GM12891 (cell line): ENCODE data around the gene RERE.
"Not testable (repeated sequence)": the region's sequence is repeated elsewhere in the genome, so short reads cannot be mapped to it uniquely, and the experiment has no call there.

Experiments
- DNase-seq: peaks from one replicate; pipeline ENCODE4 v3.0.0; 2011; ENCODE audit warnings: low spot score; ENCODE audit not compliant: insufficient read length
- FAIRE-seq: peaks from 2 replicates; lab custom pipeline; 2011; peaks lifted over from hg19 to GRCh38; lab: Jason Lieb, UNC
- PAX5 ChIP-seq: IDR thresholded peaks from 2 replicates; pipeline ENCODE4 v1.6.1; 2011; ENCODE audit warnings: low read length, moderate library complexity, mild to moderate bottlenecking; ENCODE audit not compliant: insufficient read depth, severe bottlenecking
- POLR2A ChIP-seq: IDR thresholded peaks from 2 replicates; pipeline ENCODE4 v1.6.1; 2011; ENCODE audit warnings: low read depth, low read length, control low read depth
- POLR2AphosphoS5 ChIP-seq: IDR thresholded peaks from 2 replicates; pipeline ENCODE4 v1.6.1; 2011; ENCODE audit warnings: low read depth, low read length, control low read depth
- POU2F2 ChIP-seq: IDR thresholded peaks from 2 replicates; pipeline ENCODE4 v1.6.1; 2011; ENCODE audit warnings: low read depth, mild to moderate bottlenecking, control low read depth, low read length, moderate library complexity
- SPI1 ChIP-seq: IDR thresholded peaks from 2 replicates; pipeline ENCODE4 v1.6.1; 2011; ENCODE audit warnings: low read depth, low read length, control low read depth
- TAF1 ChIP-seq: IDR thresholded peaks from 2 replicates; pipeline ENCODE4 v1.6.1; 2011; ENCODE audit warnings: low read depth, low read length, control low read depth

Gene RERE

DNA sequence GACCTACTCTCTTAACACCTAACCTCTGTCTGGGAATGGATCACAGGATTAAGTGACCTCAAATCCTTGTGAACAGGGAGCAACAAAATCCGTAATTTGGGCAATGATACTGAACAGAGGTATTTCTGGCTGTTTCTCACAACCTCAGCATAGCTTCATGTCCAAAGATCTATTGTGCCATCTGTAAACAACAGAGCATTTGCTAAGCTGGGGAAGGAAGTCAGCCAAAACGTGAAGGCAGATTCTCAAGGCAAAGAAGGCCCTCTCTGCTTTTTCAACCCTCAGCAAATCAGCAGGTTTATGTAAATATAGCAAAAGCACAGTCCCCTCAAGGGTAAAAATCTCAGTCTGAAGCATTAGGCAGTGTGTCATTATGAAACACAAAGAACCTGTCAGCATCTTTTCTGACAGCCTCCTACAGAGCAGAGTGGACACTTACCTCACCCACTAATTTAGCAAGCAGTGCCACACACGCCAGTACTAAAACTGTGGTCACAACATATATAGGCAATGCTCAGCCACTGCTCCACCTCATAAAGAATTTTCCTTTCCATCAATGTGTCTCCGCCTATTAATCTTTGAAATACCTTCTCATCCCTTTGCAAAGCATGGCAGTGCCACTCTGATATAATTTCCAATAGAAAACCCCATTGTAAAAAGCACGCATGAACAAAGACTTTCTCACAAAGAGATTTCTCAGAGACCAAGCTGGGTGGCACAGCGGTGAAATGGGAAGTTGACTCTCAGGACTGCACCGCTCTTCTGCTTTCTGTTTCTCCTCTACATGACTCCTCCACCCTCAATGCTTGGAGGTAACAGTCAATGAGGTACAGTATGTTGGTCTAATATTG, 188.0 kb downstream of the RERE start:
- peak; percentile 64 for TF ChIP-seq SPI1
- no peak for TF ChIP-seq POLR2AphosphoS5
- TF ChIP-seq POU2F2: peak; percentile 83
- TF ChIP-seq POLR2A: 0 out of 2 replicates have a peak, but pooled peaks have one; percentile 7
- TF ChIP-seq TAF1: 0 out of 2 replicates have a peak, but pooled peaks have one; percentile 39
- no peak for TF ChIP-seq PAX5
- FAIRE-seq: peak; percentile 86
- DNase-seq: peak; percentile 20

DNA sequence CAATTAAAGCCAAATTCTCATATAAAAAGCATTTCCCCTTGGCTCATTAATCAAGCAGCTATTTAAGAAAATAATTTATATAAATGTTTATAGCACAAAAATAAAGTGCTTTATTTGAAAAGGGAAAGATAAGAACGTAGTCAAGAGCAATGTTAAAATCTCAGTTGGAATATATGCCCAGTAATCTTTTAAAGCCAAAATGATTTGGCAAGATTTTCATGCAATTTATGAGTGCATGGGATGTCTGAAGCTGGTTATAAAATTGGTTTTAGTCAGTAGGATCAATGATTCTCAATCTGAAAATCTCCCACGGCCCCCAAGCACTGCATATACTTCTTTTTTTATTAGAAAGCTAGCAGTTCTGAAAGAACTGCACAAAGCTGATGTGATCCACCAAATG, 188.8 kb downstream of the RERE start:
- DNase-seq: no peak
- FAIRE-seq: no peak
- TF ChIP-seq POLR2A (no peak), POLR2AphosphoS5 (no peak)

DNA sequence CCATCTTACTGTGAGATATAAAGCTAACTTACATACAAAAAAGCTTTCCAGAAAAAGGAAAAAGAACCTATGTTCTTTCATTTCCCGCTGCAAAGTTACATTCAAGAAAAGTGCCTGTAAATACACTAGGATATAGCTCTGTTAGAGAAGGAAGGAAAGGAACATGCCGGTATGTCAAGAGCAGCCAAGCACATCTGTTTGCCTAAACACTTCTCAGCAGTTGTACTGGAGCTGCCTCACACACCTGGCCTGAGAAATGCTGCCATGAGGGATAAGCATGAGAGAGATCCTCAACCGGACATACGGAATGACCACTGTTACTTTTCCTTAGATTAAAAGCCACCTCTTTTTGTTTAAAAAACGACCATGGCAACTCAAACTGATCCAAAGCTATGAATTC, 189.7 kb downstream of the RERE start:
- no peak for TF ChIP-seq TAF1
- no peak for TF ChIP-seq SPI1
- TF ChIP-seq POLR2AphosphoS5: no peak
- no peak for TF ChIP-seq POU2F2
- FAIRE-seq (peak; percentile 64), DNase-seq (no peak)

DNA sequence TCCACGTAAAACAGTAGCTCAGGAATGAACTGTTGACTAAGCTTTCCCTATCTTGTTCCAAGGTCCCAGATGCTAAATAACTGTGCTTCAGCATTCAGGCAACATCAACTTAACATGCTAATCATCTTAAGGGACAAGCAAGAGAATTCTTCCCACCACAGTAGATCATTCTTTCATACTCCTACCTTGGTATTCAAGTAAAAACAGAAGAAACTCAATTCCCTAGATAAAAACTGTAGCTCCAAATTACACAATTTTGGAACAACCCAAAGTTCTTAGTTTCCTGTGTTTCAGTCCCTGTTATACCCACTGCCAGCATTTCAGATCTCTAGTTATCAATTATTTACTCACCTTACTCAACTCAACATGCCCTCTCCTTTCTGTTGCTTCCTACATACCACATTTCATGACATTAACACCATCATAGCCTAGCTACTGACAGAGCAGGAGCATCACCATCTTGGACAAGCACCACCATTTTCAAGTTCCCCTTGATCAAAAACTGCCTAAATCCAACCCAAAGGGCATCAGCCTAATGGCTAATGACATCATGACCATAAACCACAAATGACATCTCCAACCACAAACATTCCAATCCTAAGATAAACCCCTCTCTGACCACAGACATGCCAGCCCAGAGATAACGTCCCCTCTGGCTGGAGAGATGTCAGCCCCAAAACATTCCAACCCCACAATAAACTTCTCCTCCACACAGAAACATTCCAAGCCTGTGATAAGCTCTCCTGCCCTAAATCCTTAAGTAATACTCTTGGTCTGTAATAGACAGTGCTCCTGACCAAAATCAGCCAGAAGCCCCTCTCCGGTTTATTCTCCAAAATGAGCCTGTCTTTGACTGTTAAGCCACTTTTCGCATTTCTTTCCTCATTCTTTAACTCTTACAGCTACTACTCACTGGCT, 191.2 kb downstream of the RERE start:
- no peak for FAIRE-seq
- DNase-seq: no peak
- no peak for TF ChIP-seq POLR2AphosphoS5
- TF ChIP-seq TAF1: no peak
- no peak for TF ChIP-seq SPI1
- TF ChIP-seq POLR2A: no peak
- no peak for TF ChIP-seq PAX5
- no peak for TF ChIP-seq POU2F2

DNA sequence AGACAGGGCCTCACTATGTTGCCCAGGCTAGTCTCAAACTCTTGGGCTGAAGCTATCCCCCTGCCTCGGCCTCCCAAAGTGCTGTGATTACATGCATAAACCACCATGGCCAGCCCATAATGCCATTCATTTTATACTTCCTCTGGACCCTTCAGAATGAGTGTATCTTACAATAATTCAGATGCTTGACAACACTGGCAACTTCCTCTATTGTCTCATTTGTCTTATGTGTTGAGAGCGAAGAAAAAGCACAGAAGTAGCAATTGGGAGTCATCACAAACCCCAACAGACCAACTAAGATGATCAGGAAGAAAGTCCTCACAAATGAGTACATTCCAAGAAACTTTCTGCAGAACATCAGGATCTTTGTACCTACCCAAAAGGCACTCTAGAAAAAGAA, 191.9 kb downstream of the RERE start:
- DNase-seq (no peak), FAIRE-seq (no peak)
- TF ChIP-seq TAF1 (no peak), PAX5 (no peak), POLR2AphosphoS5 (no peak), POLR2A (no peak), SPI1 (no peak), POU2F2 (no peak)

DNA sequence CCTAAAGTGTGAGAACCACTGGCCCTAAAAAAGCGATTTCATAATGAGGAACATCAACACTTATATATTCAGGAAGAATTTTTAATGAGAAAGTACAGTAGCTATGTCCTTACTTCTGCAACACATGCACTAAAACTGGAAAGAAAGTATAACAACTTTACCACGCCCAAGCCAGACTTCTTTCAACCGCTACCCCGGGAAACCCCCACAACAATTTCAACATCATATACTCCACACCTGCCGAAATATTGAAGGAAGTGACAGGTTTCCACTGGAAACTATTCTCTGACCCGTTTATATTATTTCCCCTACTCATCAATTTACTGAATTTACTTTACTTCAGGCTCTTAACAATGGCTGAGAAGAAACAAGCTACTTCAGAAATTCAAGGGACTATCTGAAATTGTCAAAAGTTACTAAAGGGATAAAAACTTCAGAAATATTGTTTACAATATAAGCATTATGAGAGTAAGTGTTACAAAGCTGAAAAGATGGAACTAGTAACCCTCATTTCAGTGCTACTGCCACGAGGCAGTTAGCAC, 193.7 kb downstream of the RERE start:
- not testable (repeated sequence) for DNase-seq, FAIRE-seq
- 0 out of 2 replicates have a peak, but pooled peaks have one; percentile 3 for TF ChIP-seq SPI1

DNA sequence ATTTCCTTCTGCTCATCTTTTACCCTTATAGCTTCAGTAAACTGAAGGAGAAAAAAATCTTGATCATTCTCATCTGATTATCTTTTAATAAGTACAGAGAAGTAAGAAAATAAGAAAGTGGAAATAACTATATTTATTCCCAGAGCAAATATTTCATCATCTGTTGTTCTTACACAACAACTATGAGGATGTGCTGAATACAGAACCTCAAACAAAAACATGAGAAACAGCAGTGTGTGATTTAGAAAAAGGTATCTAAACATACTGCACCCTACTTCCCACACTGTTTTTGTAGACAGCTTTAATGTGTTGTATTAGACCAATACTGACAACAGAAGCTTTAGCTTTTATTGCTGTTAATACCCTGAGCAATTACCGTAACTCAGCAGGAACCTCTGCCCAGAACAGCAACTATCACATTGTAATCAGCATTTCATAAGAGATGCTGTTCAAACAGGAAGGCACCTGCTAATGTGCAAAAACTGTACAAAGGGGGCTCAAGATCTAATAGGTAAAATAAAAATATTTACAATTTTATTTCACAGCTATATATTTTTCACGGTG, 195.6 kb downstream of the RERE start:
- FAIRE-seq: not testable (repeated sequence)

DNA sequence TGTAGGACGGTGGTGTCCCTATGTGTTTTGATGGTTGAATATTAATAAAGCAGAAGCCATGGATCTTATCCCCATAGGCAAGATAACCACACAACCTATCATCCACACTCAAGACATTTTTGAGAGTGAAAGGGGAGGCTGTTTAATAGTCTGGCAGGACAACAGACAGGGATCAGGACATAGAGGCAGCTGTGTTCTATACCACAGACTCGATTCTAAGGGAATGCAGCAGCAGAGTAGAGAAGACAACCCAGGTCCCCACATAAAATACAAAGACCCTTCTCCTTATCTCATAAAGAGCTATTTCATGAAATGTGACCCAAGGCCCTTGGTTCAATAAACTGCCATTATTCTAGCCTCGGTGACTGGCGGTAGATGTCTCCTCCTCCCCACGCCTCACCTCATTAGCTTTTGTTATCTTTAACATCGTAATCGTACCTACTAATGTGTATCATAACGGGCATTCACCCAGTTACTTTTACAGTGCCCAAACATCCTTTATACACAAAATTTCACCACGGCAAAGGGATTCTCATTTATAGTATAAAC, 196.3 kb downstream of the RERE start:
- not testable (repeated sequence) for FAIRE-seq, DNase-seq

More for the DNA sequence above, 195.6 kb downstream of the RERE start:
- DNase-seq: not testable (repeated sequence)

DNA sequence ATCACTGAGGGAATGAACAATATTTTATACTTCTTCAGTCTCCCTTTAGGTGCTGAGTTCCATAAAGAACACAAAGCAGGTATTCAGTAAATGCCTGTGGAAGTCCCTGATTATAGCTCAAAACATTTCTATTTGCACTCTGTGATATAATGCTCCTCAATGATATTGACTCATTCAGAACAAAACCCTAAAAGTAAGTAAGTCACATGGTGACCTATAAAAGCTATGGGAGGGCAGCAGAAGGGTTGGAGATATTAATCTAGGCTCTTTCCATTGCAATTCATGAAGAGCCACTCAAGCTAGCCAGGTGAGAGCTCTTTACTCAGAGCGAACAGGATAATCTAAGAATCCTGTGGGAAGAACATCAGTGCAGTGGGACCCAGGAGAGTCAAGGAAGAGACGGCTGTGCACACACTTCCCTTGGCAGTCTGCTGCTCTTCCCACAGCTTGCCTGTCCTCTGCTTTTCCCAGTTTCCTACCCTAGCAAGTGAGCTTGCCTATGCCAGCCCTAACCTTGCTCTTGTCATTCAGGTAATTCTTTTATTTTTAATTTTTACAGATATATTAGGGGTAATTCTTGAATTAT, 197.4 kb downstream of the RERE start:
- not testable (repeated sequence) for DNase-seq, FAIRE-seq

DNA sequence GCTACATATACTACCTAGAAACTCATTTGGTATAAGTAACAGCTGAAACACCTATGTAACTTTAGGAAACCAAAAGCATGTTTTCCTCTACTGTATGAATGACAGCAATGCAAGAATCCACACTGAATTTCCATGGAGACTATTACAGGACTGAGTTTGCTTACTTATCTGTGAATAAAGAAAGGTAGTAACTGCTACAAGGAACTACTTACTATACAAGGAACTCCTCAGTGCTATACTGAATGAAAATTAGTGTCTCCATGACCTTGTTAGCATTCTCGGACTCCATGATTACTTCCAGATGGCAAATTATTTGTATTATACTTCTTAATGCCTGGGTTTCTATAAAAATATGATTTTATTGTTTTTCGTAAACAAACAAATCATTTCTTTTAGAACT, 198.0 kb downstream of the RERE start:
- FAIRE-seq, DNase-seq: not testable (repeated sequence)

DNA sequence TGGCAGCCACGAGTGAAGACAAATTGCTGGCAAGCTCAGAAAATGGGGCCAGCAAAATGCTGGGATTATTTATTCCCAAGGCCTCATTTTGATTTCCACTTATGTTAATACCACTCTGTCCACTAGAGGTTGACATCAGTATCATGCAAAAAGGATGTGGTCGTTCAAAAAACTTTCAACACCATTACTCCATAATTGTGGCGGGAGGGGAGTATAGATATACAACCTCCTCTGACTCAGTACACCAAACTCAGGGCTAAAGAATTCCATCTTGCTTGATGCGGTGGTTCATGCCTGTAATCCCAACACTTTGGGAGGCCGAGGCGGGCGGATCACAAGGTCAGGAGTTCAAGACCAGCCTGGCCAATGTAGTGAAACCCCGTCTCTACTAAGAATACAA, 200.6 kb downstream of the RERE start:
- not testable (repeated sequence) for DNase-seq, FAIRE-seq

DNA sequence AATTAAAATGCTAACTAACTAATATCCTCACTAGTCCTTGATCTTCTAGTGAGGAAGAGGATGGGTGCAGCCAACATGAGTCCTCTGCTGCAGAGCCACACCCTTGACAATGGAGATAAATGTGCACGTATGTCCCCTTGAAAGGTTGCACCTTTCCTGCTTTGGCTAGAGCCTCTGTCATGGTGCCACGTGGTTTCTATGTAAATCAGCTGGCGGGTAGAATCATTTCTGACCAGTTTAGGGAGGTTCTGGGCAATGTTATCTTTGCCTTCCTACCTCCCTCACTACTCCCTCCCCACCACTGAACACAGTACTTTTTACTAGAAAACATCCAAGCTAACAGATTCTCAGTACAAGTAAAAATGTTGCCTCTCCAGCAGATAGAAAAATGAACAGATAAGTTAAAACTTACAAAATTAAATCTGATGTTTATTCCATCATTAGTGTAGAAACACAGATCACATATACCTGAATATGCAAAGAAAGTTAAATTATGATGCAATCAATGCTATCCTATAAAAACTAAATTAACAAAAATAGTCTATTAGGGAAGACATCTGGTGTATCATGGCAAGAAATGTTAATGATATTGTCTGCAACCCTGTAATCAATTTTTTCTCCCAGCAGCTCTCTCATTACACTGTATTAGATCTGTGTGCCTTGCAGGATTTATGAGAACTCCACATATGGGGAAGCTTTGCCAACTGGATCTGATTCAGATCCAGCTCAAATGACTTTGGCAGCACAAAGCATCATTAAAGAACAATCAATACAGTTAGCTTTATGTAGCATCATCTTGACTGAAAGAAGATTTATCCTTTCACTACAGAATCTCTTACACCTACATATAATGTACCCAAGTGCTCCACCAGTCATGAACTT, 205.6 kb downstream of the RERE start:
- FAIRE-seq, DNase-seq: not testable (repeated sequence)
